NCI-H2107 treated with DMSO at 0.1 percent for 48 hours (cell line): Measurements from ENCODE around the gene CYP2W1.
"Not testable (repeated sequence)": the region's sequence is repeated elsewhere in the genome, so short reads cannot be mapped to it uniquely, and the experiment has no call there.

Experiments
- DNase-seq: peaks from one replicate; lab custom pipeline; 2025; ENCODE audit not compliant: unreplicated experiment; lab: John Stamatoyannopoulos, UW

Gene CYP2W1

GRCh38 chr7:951881-952547 lies 31.0 kb upstream of the CYP2W1 start:
- no peak for DNase-seq

- DNase-seq, result no peak
Observed at GRCh38 chr7:952548-953441, 30.2 kb upstream of the CYP2W1 start.

- no peak for DNase-seq
Observed at GRCh38 chr7:953547-954327, 29.2 kb upstream of the CYP2W1 start.

- DNase-seq, result no peak
Observed at GRCh38 chr7:954330-955238, 28.4 kb upstream of the CYP2W1 start, which contains the start of gene ADAP1. ADAP1 (minus strand) TSS chr7:954680; CDS start chr7:954477, 203 bp downstream.

GRCh38 chr7:956031-956430 lies 26.9 kb upstream of the CYP2W1 start:
- DNase-seq, result no peak

GRCh38 chr7:957418-958220 lies 25.4 kb upstream of the CYP2W1 start:
- no peak for DNase-seq

GRCh38 chr7:958221-959200 lies 24.5 kb upstream of the CYP2W1 start:
- DNase-seq, result no peak

- no peak for DNase-seq
Observed at GRCh38 chr7:959271-959670, 23.7 kb upstream of the CYP2W1 start.

GRCh38 chr7:959740-960139 lies 23.2 kb upstream of the CYP2W1 start:
- DNase-seq, result not testable (repeated sequence)

- no peak for DNase-seq
Observed at GRCh38 chr7:960269-960871, 22.6 kb upstream of the CYP2W1 start.

GRCh38 chr7:960972-961371 lies 22.0 kb upstream of the CYP2W1 start:
- not testable (repeated sequence) for DNase-seq

- no peak for DNase-seq
Observed at GRCh38 chr7:961546-962400, 21.2 kb upstream of the CYP2W1 start.

- DNase-seq, result no peak
Observed at GRCh38 chr7:962401-963081, 20.4 kb upstream of the CYP2W1 start.

GRCh38 chr7:963236-964078 lies 19.5 kb upstream of the CYP2W1 start:
- DNase-seq, result peak; percentile 40

- DNase-seq, result no peak
Observed at GRCh38 chr7:964401-965231, 18.4 kb upstream of the CYP2W1 start.
